Measurements from ENCODE around the gene SLCO3A1.
A peak's percentile ranks its signal among the peaks of the same experiment; 100 is the strongest.

SLCO3A1 gene

DNA sequence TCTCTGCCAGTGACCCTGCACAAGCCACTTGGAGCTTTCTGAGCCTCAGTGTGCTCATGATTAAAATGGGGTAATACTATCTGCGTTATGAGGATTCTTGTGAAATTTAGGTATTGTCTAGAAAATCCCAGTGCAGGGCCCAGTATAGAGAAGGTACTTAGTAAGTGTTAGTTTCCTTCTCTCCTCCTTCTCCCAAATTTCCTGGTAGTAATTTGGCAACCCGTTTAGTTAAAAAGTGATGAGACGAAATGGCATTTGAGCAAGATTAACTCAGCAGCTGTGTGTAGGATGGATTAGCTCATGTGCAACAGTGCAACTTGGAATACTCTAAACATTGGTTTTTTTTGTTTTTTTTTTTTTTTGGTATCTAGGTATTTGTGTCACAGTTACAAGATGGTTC, 84.6 kb downstream of the SLCO3A1 start:
- POLR2A ChIA-PET = no interaction called here
- DNase-seq (ENCODE audit: low read depth, low spot score) = no peak
- H3K4me3 ChIP-seq (ENCODE audit: low read depth, low read length) = no peak overlapping the region
- CTCF ChIA-PET = no interaction called here
- TF ChIP-seq, protein P1, sequence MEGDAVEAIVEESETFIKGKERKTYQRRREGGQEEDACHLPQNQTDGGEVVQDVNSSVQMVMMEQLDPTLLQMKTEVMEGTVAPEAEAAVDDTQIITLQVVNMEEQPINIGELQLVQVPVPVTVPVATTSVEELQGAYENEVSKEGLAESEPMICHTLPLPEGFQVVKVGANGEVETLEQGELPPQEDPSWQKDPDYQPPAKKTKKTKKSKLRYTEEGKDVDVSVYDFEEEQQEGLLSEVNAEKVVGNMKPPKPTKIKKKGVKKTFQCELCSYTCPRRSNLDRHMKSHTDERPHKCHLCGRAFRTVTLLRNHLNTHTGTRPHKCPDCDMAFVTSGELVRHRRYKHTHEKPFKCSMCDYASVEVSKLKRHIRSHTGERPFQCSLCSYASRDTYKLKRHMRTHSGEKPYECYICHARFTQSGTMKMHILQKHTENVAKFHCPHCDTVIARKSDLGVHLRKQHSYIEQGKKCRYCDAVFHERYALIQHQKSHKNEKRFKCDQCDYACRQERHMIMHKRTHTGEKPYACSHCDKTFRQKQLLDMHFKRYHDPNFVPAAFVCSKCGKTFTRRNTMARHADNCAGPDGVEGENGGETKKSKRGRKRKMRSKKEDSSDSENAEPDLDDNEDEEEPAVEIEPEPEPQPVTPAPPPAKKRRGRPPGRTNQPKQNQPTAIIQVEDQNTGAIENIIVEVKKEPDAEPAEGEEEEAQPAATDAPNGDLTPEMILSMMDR (IDR thresholded peaks at IDR 0.05; ENCODE audit: insufficient read depth, low read length, missing control alignments) = no peak

DNA sequence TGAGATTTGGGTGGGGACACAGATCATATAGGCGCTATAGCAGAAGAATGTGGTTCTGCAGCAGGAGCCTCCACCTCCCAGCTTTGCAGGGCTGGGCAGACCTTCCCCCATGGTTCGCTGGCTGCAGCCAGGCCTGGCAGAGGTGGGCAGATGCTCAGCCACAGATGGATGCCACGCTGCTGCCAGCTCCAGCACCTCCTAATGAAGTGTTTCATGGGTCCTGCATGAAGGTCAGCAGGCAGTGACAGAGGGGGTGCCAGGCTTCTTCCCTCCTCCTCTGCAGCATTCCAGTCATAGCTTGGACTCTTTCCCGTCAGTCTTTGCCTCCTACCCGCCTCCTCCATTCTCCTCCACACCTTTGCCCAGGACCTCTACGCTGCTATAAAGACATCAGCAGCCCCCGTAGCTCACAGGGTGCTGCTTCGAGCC, 85.9 kb downstream of the SLCO3A1 start:
- no peak for DNase-seq (ENCODE audit: low read depth, low spot score)
- CTCF ChIA-PET = interaction anchor here (1.3 kb wide), 1 partner anchor 85 kb away, joined by 3 read pairs; the partner anchor contains the start of gene SLCO3A1
- H3K4me3 ChIP-seq (ENCODE audit: low read depth, low read length) = no peak overlapping the region
- TF ChIP-seq, protein P1 (IDR thresholded peaks at IDR 0.05; ENCODE audit: insufficient read depth, low read length, missing control alignments) = no peak
- POLR2A ChIA-PET = no interaction called here

DNA sequence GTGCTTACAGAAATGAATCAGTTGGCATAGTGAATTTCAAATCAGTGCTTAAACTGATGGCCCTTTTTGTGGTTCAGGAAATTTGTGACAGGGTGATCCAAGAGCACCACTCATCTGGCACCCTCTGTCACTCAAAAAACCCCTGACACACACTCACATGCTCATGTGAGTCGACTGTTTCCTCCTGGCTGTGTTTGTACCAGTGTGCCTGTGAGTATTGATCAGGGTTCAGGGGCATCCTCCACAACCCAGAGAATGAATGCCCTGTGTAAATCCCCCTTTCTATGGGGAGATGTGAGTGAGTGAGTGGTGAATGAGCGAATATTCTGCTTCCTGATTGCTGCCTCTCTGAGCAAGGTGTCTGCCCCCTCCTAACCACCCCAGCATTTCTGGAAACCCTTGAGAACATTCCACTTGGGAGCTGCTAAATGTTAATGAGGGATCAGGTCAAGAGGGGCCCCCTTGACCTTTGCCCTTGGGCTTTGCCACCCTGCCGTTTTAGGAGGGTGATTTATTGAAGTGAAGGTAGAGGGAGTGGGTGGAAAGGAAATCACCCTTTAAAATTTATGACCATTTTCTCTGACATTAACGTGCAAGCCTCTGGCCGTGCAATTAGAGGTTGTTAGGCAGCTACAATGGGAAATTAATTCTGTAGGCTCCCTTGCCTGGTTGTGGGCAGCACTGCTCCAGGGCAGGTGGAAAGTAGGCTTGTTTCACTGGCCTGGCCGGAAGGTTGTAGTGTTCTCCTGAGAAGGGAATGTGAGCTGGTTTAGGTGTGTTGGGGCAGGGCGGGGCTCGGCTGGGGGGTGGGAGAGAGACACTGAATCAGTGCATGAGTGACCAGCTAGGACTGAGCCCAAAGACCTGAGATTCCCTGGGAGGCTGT, 87.2 kb downstream of the SLCO3A1 start:
- no peak for DNase-seq (ENCODE audit: low read depth, low spot score)
- ChIA-PET CTCF (interaction anchor here (0.6 to 2.5 kb wide), 5 partner anchors 9 to 235 kb away, joined by 3 to 17 read pairs (median 4); no protein-coding TSS in a partner anchor), POLR2A (no interaction called here)
- no peak overlapping the region for H3K4me3 ChIP-seq (ENCODE audit: low read depth, low read length)
- TF ChIP-seq, protein P1 (IDR thresholded peaks at IDR 0.05; ENCODE audit: insufficient read depth, low read length, missing control alignments) = no peak

DNA sequence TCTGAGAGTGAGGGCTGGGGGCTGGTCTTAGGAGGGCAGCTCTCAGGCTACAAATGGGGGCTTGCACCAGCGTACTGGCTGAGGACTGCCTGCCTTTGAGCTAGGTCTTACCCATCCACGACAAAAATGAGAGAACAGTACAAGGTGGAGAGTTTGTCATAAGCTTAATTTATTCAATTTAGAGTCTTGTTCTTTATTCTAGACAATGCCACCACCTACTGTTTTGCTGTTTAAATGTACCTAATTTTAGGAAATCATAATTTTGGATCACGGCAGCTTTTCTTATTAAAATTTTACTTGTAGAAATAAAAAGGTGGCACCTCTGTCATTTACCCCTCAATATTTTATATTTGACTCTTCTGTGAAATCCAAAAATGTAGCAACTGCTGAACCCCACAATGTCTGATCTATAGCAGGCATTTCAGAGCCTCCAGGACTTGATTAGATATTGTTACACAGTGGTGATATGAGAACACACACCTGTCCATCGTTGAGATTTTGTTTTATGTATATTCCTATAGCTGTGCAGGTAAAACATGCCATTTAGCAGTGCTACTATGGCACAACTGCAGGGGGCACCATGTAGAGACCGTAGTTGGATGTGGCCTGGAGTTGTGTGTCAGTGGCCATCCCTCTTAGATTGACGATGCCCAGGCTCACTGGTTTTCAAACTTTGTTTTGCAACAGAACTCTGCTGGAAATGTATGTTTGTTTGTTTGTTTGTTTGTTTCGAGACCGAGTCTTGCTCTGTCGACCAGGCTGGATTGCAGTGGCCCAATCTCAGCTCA, 88.6 kb downstream of the SLCO3A1 start:
- TF ChIP-seq, protein P1 (IDR thresholded peaks at IDR 0.05; ENCODE audit: insufficient read depth, low read length, missing control alignments) = no peak
- H3K4me3 ChIP-seq (ENCODE audit: low read depth, low read length) = no peak overlapping the region
- CTCF ChIA-PET = interaction anchor here (0.8 to 2.5 kb wide), 8 partner anchors 11 to 639 kb away, joined by 3 to 17 read pairs (median 4); no protein-coding TSS in a partner anchor
- POLR2A ChIA-PET = interaction anchor here (0.6 kb wide), 1 partner anchor 129 kb away, joined by 3 read pairs; no protein-coding TSS in a partner anchor
- no peak for DNase-seq (ENCODE audit: low read depth, low spot score)

DNA sequence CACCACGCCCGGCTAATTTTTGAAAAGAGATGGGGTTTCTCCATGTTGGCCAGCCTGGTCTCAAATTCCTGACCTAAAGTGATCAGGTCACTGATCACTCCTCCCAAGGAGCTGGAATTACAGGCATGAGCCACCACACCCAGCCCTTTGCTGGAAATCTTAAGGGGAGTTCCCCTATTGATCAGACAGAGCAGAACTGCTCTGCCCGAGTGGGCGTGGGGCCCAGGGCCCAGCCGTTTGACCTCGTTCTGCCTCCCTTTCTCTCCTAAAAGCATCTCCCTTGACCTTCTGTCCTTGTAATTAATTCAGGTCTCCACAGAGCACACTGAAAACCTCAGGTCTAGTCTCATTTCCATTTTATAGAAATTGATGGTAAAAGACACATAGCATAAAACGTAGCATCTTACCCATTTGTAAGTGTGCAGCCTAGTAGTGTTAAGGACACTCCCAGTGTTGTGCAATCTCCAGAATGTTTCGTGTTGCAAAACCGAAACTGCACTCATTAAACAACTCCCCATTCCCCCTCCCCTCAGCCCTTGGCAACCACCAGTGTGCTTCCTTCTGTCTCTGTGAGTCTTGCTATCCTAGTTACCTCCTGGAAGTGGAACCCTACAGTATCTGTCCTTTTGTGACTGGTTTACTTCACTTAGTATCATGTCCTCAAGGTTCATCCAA, 89.3 kb downstream of the SLCO3A1 start:
- TF ChIP-seq, protein P1 (IDR thresholded peaks at IDR 0.05; ENCODE audit: insufficient read depth, low read length, missing control alignments) = no peak
- no peak overlapping the region for H3K4me3 ChIP-seq (ENCODE audit: low read depth, low read length)
- ChIA-PET CTCF (interaction anchor here (1.4 to 2.5 kb wide), 2 partner anchors 93 to 136 kb away, joined by 4 to 17 read pairs; no protein-coding TSS in a partner anchor), POLR2A (no interaction called here)
- peak; percentile 23 for DNase-seq (ENCODE audit: low read depth, low spot score)

Measured in AG04449 (cell line).